Endothelial cell of umbilical vein (primary cell): ENCODE measurements around the gene TMPRSS3. TPM values are rescaled to one million over a fixed set of nuclear protein-coding genes. Genes with fewer than 3 reads are reported as not detected.

Experiments used
- BruUV-seq: library from RNA; stranded (reverse); fragments of 400-500 nt; replicated peaks from 2 replicates; lab custom pipeline; 2021; lab: Mats Ljungman, UMichigan
- CTCF ChIA-PET: fragments of 300-600, 350-600 bp; sonication (Branson Sonifier 250); formaldehyde crosslinking; loops from one replicate; lab custom pipeline; 2021; ENCODE audit warnings: antibody characterized with exemption, inconsistent platforms; lab: Charles Lee
- POLR2A ChIA-PET: fragments of 300-600, 350-600 bp; sonication (Branson Sonifier 250); formaldehyde crosslinking; loops from one replicate; lab custom pipeline; 2021; ENCODE audit warnings: antibody characterized with exemption, inconsistent platforms; lab: Charles Lee
- DNase-seq: peaks from one replicate; pipeline ENCODE4 v3.0.0-alpha.2; 2011; ENCODE audit warnings: low read depth, low spot score
- FAIRE-seq: peaks from 2 replicates; lab custom pipeline; 2011; peaks lifted over from hg19 to GRCh38; lab: Jason Lieb, UNC
- H2AFZ ChIP-seq: 2 replicates; pipeline ENCODE4 v1.6.0; 2012; ENCODE audit warnings: low read depth, low read length, control low read depth, inconsistent platforms
- H3K27ac ChIP-seq: 2 replicates; pipeline ENCODE4 v1.5.1; 2011; ENCODE audit warnings: low read depth, mild to moderate bottlenecking, control low read depth, low read length, moderate library complexity; ENCODE audit not compliant: insufficient read depth
- H3K27me3 ChIP-seq, 2 experiments: 2 replicates each; pipeline versions ENCODE4 v1.6.0 to v1.6.1; 2011; ENCODE audit warnings: low read length in 2 of 2, mixed read lengths in 1 of 2; ENCODE audit not compliant: control insufficient read depth in 2 of 2, insufficient read depth in 2 of 2
- H3K36me3 ChIP-seq, 2 experiments: 2 replicates in 1 of 2; 3 replicates in 1 of 2; pipeline ENCODE4 v1.5.1; 2011; ENCODE audit warnings: low read length in 2 of 2, mild to moderate bottlenecking in 1 of 2, moderate library complexity in 1 of 2; ENCODE audit not compliant: control insufficient read depth in 2 of 2, insufficient read depth in 2 of 2; ENCODE audit errors: extremely low read depth in 1 of 2
- H3K4me1 ChIP-seq: 3 replicates; pipeline ENCODE4 v1.5.1; 2011; ENCODE audit warnings: mild to moderate bottlenecking, low read length; ENCODE audit not compliant: control insufficient read depth, insufficient read depth; ENCODE audit errors: extremely low read depth
- H3K4me2 ChIP-seq: 2 replicates; pipeline ENCODE4 v1.6.1; 2011; ENCODE audit warnings: low read length, control low read depth, mixed read lengths; ENCODE audit not compliant: insufficient read depth
- H3K4me3 ChIP-seq, 3 experiments: fragments of 200-600 bp in 1 of 3; sonication (generic), shearing (Covaris generic) in 1 of 3; replicated peaks in 1 of 3; 2 replicates each; pipeline ENCODE4 v1.5.1; 2011 to 2016; ENCODE audit warnings: control low read depth in 3 of 3, low read length in 3 of 3, mild to moderate bottlenecking in 2 of 3, inconsistent platforms in 1 of 3, low read depth in 1 of 3, moderate library complexity in 1 of 3; ENCODE audit not compliant: insufficient read depth in 1 of 3
- H3K79me2 ChIP-seq: 2 replicates; pipeline ENCODE4 v1.6.0; 2012; ENCODE audit warnings: low read length, inconsistent platforms; ENCODE audit not compliant: control insufficient read depth, insufficient read depth
- H3K9ac ChIP-seq: replicated peaks from 2 replicates; pipeline ENCODE3; 2011; ENCODE audit warnings: low read length, control low read depth; ENCODE audit not compliant: insufficient read depth; ENCODE audit errors: extremely low read depth
- H3K9me1 ChIP-seq: replicated peaks from 3 replicates; pipeline ENCODE4 v1.6.0; 2011; ENCODE audit warnings: mild to moderate bottlenecking, low read length; ENCODE audit not compliant: control insufficient read depth, insufficient read depth; ENCODE audit errors: extremely low read depth
- H3K9me3 ChIP-seq: replicated peaks from 2 replicates; pipeline ENCODE4 v1.5.1; 2012; ENCODE audit warnings: low read length, inconsistent platforms; ENCODE audit not compliant: control insufficient read depth, insufficient read depth
- H4K20me1 ChIP-seq: replicated peaks from 2 replicates; pipeline ENCODE3; 2011; ENCODE audit warnings: mild to moderate bottlenecking, low read length; ENCODE audit not compliant: control insufficient read depth, insufficient read depth; ENCODE audit errors: extremely low read depth
- EZH2 ChIP-seq: IDR thresholded peaks from 2 replicates; pipeline ENCODE4 v1.6.1; 2012; ENCODE audit warnings: borderline replicate concordance, low read depth, mild to moderate bottlenecking, moderate library complexity, low read length, inconsistent platforms; ENCODE audit not compliant: severe bottlenecking
- MYC ChIP-seq: IDR thresholded peaks from one replicate; pipeline ENCODE4 v1.6.1; 2011; ENCODE audit warnings: mild to moderate bottlenecking, low read depth, low read length
- POLR2A ChIP-seq: IDR thresholded peaks from 2 replicates; pipeline ENCODE4 v1.6.1; 2012; ENCODE audit warnings: low read depth, mild to moderate bottlenecking, control low read depth, low read length
- dilution Hi-C: fragments of 300-500 bp; cut with MboI; formaldehyde crosslinking; loops from one replicate; pipeline ENCODE4 v1.15.0; 2019; ENCODE audit warnings: low sequenced_read_pairs; ENCODE audit not compliant: extremely low pct_ligation_motif_present
- intact Hi-C: fragments of 100-400 bp; cut with micrococcal nuclease; formaldehyde crosslinking; loops from one replicate; pipeline ENCODE4 v1.10.0; 2022
- polyA plus RNA-seq, 4 experiments: library from polyadenylated mRNA; depleted of rRNA in 3 of 4; stranded (reverse) in 3 of 4; unstranded in 1 of 4; fragments of >200 nt; gene quantifications; 2 replicates each; pipeline versions ENCODE4 v1.2.1 to v1.2.3, GENCODE V29; 2011 to 2012; ENCODE audit warnings: missing spikeins in 1 of 4
- total RNA-seq: library from RNA; stranded (reverse); gene quantifications from 2 replicates; pipeline ENCODE4 v1.2.3, GENCODE V29; 2021

The TMPRSS3 gene
- total and polyA plus RNA-seq, 2 donors (not counting 3 experiments of a cell fraction or from before 2014, with no cell fraction given), result not detected

DNA sequence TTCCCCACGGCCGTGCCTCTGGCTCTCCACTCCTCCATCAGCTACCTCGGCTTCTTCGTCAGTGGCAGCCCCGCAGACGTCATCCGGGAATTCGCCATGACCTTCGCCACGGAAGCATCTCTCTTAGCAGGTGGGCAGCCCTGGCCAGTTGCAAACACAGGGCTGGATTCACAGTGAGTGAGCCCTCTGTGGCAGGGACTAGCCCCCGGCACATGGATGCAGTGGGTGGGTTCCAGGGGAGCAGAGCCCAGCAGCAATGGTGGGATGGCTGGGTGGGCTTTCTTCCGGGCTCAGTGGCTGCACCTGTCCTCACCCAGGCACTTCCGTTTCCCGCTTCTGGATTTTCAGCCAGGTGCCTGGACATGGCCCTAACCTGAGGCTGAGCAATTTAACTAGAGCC, 17.2 kb upstream of the TMPRSS3 start:
- Histone ChIP-seq H3K4me3 (no peak overlapping the region), H3K27me3 (peaks cover 3 to 9% of the 10 kb centered on the region in 2 experiments), H3K79me2 (no peaks in the 10 kb centered on the region), H2AFZ (no peak overlapping the region), H4K20me1 (no peaks in the 10 kb centered on the region), H3K36me3 (no peaks in the 10 kb centered on the region), H3K9me1 (no peaks in the 10 kb centered on the region), H3K9ac (no peak overlapping the region), H3K4me2 (no peak overlapping the region), H3K9me3 (no peaks in the 10 kb centered on the region), H3K27ac (no peak overlapping the region), H3K4me1 (no peaks in the 10 kb centered on the region)
- POLR2A ChIA-PET, result no interaction called here
- intact Hi-C loops (no loop called here), dilution Hi-C loops (no loop called here)
- no peak for TF ChIP-seq POLR2A
- BruUV-seq, result no TSS peak
- DNase-seq (no peak), FAIRE-seq (no peak)
- CTCF ChIA-PET, result no interaction called here

DNA sequence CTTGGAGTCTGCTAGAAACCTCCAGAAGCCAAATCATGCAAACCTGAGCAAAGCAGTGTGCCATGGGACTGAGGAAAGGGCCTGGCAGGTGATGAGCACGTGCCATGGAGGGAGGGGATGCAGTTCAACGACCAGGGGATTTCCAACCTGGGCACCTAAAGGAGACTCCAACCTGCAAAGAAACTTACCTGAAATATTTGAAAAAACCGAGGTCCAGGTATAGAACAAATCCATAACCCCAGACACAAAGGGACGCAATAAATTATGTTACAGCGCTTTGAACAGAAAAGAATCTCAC, 16.7 kb upstream of the TMPRSS3 start:
- no peak overlapping the region for H3K27ac ChIP-seq
- intact Hi-C loops (no loop called here), dilution Hi-C loops (no loop called here)
- peaks cover 3 to 11% of the 10 kb centered on the region in 2 experiments for H3K27me3 ChIP-seq
- FAIRE-seq (no peak), DNase-seq (no peak)
- no peaks in the 10 kb centered on the region for H3K4me1 ChIP-seq
- no peaks in the 10 kb centered on the region for H4K20me1 ChIP-seq
- no peaks in the 10 kb centered on the region for H3K36me3 ChIP-seq
- H3K9me3 ChIP-seq, result no peaks in the 10 kb centered on the region
- H2AFZ ChIP-seq, result no peak overlapping the region
- CTCF ChIA-PET, result no interaction called here
- H3K79me2 ChIP-seq, result no peaks in the 10 kb centered on the region
- H3K9ac ChIP-seq, result no peak overlapping the region
- H3K4me2 ChIP-seq, result no peak overlapping the region
- no peaks in the 10 kb centered on the region for H3K9me1 ChIP-seq
- BruUV-seq, result no TSS peak
- no peak overlapping the region for H3K4me3 ChIP-seq
- TF ChIP-seq MYC, result no peak
- TF ChIP-seq EZH2, result no peak
- POLR2A ChIA-PET, result no interaction called here
